Ovary (tissue), 3 donors: ENCODE data around the gene LMOD1.

ENCODE experiments used
- CTCF ChIP-seq, 3 donors: fragments of 450-650 bp in 2 of 3; fragments of 200-600 bp in 1 of 3; IDR thresholded peaks; one replicate each; pipeline versions ENCODE4 v1.5.1 to v1.8.0; 2016 to 2022; ENCODE audit warnings: antibody characterized with exemption in 3 of 3, mild to moderate bottlenecking in 1 of 3
- EP300 ChIP-seq: sonication (generic); formaldehyde crosslinking; IDR thresholded peaks from one replicate; pipeline ENCODE4 v1.6.1; 2017; ENCODE audit warnings: antibody characterized with exemption
- POLR2A ChIP-seq: fragments of 450-650 bp; IDR thresholded peaks from one replicate; pipeline ENCODE4 v1.6.1; 2017; ENCODE audit warnings: antibody characterized with exemption, mild to moderate bottlenecking, moderate library complexity
- donor health status: DM: no; HTN: no; CAD: no.

DNA sequence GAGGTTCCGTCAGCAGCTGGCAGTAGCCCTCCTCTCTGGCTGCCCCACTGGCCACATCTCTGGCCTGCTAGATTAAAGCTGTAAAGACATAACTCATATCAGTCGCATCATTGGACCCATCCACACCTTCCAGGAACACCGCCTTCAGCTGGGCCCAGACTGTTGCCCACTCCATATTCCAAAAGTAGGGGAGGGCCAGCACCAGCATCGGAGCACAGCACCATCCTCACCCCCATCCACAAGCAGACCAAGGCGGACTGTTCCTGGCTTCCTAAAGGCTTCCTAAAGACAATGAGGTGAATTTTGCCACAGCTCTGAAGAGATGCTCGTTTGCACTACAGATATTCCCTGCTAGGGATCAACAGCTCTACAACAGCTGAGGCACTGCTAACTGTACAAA, 54.1 kb downstream of the LMOD1 start:
- no peak for TF ChIP-seq CTCF (IDR thresholded peaks at IDR 0.05)
- TF ChIP-seq POLR2A: no peak
- no peak for TF ChIP-seq EP300
